ENCODE measurements around the gene RASSF7.
A peak's percentile ranks its signal among the peaks of the same experiment; 100 is the strongest.

Gene RASSF7

DNA sequence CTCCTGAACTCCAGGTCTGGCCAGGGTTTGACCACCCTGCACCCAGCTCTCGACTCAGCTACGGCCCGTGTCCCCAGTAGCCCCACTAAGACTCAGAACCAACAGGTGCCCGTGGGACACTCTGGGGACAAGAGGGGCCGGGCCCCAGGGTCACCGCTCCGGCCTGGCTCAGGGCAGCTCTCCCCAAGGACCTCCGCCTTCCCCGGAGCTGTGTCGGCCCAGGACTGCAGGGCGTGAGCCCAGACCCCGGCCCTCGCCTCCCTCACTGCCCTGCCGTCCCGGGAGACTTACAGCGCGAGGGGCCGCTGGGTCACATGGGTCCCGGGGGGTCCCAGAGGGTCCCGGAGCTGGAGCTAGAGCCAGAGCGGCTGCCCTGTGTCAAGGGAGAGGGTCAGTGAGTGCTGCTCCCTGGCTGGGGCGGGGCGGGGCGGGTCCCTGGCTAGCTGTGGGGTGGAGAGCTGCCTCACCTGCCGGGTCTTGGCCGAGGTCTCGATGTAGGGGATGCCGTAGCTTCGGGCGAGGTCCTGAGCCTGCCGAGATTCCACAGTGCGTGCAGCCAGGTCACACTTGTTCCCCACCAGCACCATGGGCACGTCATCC, 27.7 kb upstream of the RASSF7 start:
- no peak for DNase-seq

DNA sequence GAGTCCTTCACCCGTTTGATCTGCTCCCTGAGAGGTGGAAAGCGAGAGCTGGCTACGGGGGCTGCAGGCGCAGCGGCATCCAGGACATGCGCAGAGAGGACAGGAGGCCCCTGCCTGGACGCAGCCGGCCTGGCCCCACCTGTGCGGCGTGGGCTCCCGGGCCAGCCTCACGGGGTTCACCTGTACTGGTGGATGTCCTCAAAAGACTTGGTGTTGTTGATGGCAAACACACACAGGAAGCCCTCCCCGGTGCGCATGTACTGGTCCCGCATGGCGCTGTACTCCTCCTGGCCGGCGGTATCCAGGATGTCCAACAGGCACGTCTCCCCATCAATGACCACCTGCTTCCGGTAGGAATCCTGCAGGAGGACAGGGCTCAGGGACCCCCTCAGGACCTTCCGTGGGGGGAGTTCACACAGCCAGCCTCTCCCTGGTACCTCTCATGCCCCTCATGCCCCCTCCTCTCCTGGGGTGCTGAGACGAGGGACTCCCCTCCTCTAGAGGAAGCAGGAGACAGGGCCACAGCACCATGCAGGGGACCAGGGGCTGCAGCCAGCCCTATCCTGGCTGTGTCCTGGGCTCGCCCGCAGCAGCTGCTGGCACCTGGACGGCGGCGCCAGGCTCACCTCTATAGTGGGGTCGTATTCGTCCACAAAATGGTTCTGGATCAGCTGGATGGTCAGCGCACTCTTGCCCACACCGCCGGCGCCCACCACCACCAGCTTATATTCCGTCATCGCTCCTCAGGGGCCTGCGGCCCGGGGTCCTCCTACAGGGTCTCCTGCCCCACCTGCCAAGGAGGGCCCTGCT, 27.0 kb upstream of the RASSF7 start:
- DNase-seq, result no peak

DNA sequence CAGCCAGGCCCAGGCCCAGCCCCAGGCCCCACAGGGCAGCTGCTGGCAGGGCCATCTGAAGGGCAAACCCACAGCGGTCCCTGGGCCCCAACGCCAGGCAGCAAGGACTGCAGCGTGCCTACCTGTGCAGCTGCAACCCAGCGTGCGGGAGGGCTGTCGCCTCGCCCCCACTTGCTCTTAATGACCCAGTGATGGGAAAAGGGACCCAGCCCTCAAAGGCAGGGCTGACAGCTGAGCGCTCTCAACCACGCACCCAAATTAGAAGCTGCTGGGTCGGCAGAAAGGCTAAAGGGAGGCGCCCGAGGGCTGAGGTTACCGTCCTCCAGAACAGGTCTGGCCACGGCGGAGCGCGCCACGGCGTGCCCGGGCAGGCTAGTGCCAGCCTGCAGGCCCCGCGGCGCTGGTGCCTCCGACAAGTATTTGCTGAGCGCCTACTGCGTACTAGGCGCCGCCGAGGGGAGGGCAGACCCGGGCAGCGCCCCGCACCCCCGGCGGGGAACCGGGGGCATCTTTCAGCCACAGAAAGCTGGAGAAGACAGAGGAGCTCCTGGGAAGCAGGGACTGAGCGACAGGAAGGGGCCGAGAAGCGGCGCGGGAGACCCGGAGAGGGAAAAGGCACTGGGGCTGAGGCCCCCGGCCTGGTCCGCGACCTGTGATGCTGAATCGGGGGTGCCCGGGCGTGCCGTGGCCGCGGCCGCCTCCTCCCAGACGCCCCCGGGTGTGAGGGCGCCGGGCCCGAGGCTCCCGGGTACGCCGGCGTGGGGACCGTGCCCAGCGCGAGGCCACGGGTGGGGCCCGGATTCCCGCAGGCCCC, 26.2 kb upstream of the RASSF7 start:
- no peak for DNase-seq

DNA sequence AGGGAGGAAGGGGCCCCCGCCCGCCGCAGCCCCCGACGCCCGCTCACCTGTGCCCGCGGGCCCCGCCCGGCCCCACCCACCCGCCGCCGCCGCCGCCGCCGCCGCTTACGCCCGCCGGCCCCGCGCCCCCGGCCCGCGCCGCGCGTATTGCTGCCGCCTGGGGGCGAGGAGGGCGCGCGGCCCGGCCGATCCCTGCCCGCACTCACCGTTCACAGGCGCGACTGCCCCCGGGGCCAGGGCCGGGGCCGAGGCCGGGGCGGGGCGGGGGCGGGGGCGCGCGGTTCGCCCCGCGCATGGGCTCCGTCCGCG, 25.6 kb upstream of the RASSF7 start:
- no peak for DNase-seq

DNA sequence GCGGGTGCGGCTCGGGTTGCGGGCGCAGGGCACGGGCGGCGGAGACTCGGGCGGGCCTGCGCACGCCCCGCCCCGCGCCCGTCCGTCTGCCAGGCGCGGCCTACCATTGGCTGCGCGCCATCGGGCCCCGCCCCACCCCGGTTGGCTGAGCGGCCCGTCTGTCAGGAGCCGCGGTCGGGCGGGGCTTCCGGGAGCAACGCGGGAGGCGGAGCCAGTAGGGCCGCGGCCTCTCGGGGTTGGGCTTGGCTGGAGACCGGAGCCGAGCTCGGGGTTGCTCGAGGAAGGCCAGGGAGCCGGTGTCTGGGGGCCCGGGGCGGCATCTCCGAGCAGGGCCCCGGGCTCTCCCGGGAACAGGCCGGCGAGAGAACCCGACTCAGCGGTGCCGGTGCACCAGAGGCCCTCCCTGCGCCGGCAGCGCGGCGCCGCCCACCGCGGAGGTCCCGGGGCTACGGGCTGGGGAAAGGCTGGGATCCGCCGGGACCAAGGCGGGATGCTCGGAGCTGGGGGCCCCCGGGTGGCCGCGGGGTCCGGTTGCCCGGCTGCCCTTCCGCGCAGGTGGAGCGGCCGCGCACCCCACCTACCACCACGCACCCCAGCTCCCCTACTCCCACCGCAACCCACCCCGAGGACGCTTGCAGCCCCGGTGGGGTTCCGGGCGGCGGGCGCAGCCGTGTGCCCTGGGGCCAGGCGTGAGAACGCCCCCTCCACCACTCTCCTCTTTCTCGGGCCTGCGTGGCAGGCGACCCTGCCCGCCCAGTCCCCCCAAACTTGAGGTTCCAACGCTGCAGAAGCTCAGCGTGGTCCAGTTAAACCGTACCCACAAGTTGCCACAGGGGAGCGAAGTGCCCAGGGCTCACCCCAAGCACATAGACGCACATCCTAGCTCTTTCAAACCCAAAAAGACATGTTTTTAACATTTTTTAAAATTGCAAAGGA, 25.0 kb upstream of the RASSF7 start, which contains the start of gene HRAS:
TSS of gene HRAS (minus strand) at position 58 of the 936 bp plus-strand sequence.
- peak; percentile 95 for DNase-seq

DNA sequence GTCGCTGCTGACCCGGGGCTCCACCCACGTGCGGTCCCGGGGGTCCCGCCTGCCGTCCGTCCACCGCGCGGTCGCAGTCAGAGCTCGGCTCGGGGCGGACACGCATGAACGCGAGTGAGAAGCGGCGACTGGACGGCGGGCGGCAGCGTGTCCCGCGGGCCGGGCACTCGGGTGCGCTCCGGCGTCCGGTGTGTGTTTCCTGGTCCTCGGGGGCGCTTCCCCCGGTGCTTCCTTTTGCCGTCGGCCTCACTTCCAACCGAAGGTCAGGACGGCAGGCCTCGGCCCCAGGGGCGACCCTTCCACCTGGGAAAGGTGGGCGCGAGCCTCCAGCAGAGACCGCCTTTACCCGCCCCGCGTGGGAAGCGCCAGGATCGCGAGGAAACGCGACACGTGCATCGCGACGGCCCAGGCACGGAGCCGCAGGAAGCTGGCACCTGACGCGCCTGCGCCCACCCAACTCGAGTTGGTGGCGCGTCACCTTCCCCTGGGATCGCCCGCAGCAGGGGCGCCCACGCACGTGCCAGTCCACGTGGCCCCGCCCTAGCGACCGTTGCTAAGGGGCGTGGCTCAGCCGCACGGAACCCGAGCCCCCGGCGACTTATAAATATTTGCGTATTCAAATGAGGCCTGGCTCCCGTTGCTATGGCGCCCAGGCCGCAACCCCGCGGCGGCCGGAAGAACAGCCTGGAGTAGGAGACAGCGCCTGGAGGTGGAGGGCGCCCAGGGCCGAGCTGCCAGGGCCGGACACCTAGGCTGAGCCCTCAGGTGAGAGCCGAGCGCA, 23.7 kb upstream of the RASSF7 start, which contains the start of gene LRRC56:
TSS of gene LRRC56 (plus strand) at position 687 of the 781 bp plus-strand sequence. CDS start 3,158 bp downstream, outside the sequence.
- peak; percentile 97 for DNase-seq

DNA sequence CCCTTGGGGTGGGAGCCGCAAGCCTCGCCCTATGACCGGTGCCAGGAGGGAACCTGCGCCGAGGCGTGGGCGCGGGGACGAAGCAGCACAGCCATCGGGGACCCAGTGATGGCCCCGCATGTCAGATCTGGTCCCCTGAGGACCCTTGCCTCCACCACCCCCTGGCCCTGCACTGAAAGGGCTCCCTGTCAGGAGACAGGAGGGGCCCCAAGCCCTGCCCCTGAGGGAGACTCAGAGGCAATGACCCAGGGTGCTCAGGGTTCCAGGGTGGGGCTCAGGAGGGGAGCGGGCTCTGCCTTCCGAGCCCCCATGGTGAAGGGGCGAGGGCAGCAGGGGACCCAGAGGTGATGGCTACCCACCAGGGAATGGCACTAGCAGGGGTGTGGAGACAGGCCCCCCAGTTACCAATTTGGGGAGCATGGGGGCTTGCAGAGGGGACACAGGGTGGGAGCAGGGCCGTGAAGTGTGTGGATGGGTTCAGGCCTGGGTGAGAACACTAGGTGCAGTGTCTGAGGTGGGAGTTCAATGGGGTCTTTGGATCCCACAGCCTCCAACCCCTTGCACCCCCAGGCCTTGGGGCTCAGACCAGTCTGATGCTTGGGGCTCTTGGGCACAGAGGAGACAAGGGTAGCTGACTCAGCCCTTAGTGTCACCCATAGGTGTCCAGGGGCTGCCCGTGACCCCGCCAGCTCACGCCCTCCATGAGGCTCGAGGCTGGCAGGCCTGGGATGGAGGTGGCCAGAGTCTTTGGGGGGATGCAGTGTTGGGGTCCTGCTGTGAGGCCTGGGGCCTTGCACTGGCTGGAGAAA, 22.9 kb upstream of the RASSF7 start:
- no peak for DNase-seq

DNA sequence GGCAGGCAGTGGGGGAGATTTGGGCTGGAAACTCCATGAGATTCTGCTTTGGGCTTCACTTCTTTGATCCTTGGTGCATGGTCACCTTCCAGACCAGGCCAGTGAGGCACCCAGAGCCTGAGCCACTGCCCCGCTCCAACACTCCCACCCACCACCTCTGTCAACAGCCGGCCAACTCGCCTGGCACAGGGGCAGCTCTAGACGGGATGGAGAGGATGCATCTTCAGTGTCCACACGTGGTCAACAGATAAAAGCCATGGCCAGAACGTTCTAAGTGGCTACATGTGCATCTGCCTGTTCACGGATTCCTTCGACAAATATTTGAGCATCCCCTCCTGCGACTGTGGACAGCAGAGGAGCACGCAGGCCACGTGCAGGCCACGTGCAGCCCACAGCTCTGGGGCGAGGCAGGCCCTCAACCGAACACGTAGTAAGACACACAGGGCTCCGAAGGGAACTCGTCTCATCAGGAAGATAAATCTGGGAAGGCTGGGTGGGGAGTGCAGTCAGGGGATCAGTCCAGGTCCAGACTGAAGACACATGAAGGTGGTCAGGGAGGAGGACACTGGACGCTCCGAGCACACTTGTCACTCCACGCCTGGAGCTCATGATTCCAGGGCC, 22.2 kb upstream of the RASSF7 start:
- DNase-seq, result no peak

DNA sequence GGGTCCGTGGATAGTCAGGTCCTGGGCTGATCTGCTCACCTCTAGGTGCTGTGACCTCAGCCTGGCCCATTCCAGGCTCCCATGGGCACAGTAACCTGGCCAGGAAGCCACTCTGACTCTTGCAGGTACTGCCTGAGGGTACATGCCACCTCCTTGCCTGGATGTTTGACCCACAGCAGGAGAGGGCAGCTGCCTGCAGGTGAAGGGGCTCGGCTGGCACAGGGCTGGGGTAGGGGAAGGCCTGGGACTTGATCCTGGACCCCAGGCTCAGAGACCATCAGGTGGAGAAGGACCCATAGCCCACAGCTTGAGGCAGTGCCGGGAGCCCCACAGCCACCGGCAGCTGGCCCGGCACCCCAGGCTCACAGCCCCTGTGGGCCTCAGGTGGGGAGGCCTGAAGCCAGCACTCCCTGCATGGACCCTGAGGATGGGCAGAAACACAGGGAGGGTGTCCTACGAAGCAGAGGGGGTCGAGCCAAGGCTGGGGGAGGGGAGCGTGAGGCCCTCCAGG, 20.7 kb upstream of the RASSF7 start:
- no peak for DNase-seq

DNA sequence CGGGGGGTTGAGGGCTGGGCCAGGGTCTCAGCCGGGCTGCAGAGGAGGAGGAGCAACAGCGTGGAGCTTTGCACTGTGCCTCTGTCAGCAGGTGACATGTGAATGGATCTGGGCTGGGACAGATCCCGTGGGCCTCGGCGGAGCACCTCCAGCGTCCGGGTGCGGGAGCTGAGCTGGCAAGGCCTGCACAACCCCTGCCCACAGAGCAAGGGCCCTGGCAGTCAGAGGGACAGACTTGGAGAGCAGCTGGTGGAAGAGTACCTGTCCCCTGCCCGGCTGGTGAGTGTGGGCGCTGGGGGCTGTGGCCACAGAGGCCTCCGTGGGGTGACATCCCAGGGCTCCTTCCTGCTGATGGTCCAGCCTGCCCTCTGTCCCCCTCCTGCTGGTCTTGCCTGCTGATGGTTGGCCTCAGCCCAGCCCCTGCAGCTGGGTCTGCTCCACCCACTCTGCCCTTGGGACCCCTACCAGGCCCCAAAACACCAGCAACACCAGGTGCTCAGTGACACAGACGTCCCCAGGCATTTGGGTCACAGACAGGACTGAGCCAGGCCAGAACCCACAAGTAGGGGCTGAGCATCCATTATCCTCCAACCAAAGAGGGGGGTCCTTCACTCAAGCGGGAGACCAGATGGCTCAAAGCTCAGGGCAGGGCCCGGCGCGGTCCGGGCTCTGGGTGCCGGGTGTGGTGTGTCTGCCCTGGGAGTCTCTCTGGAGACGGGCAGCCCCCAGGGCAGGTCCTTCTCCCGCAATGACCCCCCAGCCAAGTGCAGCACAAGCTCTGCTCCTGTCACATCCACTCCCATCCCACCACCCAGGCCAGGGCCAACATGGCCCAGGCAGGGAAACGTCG, 20.0 kb upstream of the RASSF7 start:
- DNase-seq, result no peak

DNA sequence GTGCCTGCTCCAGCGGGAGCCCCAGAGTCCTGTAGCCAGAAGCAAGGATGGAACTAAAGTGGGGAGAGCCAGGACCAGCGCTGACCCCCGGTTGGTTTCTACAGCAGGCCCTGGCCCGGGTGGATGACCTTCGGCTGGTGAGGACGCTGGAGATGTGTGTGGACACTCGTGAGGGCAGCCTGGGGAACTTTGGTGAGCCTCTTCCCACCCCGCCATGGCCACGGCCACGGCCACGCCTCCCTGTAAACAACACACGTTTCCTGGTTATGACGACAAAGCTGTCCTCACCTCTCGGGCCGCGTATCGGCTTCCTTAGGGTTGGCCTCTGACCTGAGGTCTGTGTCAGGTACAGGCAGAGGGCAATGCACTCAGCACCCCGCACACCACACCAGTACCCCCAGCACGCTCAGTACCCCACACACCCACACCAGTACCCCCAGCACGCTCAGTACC, 19.3 kb upstream of the RASSF7 start:
- no peak for DNase-seq

DNA sequence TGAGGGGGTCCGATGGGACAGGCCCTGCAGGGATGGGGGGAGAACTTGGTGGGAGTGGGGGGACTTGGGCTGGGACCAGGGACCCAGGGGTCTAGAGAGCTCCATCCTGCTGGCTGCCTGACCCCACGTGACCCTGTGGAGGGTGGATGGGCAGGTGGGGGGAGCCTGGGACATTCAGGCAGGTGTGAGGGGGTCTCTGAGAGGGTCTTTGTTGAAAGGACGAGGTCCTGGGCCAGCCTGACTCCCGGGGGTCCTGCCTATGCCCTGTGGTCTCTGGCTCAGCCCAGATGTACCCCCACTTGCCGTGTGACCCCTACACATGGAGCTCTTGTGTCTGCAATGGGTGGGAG, 16.0 kb upstream of the RASSF7 start:
- DNase-seq, result no peak

DNA sequence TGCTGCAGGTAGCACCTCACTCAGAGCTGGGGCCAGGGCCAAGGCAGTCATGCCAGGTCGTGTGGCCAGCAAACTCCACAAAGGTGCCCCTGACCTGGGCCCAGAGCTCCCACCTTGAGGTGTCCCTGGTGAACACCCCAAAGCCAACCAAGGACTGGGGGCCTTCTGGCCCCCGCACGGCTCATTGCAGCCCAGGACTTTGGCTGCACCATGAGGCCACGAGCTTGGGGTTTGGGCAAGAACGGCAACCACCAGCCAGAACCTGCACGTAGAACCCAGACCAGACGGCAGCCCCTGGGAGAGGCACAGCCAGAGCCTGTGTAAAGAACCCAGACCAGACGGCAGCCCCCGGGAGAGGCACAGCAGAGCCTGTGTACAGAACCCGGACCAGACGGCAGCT, 15.6 kb upstream of the RASSF7 start:
- no peak for DNase-seq

DNA sequence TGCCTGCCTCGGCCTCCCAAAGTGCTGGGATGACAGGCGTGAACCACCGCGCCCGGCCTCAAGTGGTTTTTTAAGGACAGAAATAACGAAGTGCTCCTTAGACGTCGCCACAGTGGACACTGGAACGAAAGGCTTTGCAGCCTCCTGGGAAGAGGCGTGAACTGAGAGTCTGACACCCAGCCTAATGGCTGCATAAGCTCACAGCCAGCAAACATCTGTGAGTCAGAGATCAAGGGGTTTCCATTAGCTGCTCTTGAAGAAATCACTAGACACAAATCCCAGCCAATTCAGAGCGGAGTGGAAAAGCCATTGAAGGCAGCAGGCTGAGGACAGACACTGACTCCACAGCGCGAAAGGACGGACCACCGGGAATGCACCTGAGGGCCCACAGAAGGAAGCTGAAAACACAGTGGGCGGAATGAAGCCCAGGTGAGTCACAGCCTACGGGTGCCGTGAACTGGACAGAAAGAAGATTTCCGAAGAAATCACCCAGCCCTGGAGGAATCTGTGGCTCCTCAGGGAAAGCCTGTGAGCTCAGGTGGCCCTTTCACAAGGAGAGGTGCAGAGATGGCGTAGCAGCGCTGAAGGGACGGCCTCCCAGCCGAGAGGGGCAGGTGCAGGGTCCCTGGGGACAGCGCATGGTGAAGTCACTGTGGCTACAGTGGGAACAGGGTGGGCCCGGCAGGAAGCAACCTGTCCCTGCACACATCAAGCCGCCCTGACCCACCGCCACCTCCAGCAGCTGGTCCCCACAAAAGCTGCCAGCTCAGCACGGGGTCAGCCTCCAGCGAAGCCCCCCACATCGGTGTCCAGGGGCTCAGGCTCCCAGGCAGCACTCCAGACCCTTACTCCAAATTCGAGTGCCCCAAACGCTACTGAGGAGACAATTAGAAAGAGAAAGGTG, 11.8 kb upstream of the RASSF7 start:
- no peak for DNase-seq

DNA sequence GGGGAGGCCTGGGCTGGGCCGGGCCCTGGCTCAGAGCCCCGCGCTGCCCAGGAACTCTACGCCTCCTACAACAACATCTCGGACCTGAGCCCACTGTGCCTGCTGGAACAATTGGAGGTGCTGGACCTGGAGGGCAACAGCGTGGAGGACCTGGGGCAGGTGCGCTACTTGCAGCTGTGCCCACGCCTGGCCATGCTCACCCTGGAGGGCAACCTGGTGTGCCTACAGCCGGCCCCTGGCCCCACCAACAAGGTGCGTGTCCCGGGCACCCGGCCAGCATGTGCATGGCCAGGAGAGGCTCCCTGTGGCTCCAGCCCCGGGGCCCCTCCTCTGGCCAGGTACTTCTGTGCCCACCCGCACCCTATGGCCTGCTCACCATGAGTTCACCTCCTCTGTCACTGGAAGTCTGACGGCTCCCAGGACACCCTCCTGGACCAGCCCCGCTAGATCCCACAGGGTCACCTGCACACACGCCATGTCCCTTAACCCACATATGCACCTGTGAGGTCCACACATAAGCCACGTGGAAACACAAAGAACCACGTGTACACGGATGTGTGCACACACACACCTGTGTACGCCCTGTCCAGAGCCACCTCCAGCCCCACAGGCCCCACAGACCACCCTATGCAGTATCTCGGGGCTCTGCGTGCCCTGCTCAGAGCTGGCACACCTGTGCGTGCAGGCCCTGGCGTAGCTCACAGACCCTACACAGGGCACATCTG, 10.6 kb upstream of the RASSF7 start:
- no peak for DNase-seq

DNA sequence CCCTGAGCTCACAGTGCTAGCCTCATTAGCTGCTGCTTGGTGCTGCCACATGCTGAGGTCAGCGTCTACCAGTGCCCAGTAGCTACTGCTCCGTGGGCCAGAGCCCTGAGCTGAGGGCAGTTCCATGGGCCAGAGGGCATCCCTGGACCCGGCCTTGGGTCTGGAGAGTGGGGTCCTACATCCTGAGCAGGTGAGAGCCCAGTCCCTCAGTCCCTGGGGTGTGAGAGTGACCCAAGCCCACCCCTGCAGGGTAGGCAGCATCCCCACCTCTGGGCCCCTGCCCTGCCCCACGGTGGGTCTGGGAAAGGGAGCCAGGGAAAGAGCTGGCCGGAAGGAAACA, 10.1 kb upstream of the RASSF7 start:
- no peak for DNase-seq

DNA sequence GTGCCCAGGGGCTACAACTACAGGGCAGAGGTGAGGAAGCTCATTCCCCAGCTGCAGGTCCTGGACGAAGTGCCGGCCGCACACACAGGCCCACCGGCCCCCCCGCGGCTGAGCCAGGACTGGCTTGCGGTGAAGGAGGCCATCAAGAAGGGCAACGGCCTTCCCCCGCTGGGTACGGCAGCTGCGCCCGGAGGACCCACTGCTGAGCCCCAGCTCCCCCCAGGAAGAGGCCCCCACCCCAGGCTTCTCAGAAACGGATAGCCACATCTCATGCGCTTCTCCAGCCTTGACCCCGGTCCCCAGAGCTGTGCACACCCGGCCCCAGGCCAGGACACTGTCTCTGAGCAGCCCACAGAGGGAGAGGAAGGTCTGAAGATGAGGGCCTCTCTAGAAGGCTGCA, 9.6 kb upstream of the RASSF7 start:
- DNase-seq, result no peak

DNA sequence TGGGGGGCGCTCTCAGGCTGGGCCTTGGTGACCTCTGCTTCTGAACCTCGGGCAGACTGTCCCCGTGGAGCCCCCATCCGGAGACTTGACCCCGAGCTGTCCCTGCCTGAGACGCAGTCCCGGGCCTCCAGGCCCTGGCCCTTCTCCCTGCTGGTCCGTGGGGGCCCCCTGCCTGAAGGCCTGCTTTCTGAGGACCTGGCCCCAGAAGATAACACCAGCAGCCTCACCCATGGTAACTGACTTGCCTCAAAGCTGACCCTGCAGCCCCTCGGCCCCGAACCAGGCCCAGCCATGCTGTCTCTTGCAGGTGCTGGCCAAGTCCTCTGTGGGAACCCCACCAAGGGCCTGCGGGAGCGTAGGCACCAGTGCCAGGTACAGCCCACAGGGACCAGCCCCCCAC, 9.2 kb upstream of the RASSF7 start:
- no peak for DNase-seq

Data from CD4-positive, alpha-beta T cell treated with Interleukin-15 for 1 hour (primary cell).